Stimulated activated naive CD4-positive, alpha-beta T cell (primary cell): ENCODE measurements around the gene TRIM32.

ENCODE experiments used
- DNase-seq, 6 experiments: peaks; one replicate each; lab custom pipeline; 2025; lab: John Stamatoyannopoulos, UW

Gene TRIM32

DNA sequence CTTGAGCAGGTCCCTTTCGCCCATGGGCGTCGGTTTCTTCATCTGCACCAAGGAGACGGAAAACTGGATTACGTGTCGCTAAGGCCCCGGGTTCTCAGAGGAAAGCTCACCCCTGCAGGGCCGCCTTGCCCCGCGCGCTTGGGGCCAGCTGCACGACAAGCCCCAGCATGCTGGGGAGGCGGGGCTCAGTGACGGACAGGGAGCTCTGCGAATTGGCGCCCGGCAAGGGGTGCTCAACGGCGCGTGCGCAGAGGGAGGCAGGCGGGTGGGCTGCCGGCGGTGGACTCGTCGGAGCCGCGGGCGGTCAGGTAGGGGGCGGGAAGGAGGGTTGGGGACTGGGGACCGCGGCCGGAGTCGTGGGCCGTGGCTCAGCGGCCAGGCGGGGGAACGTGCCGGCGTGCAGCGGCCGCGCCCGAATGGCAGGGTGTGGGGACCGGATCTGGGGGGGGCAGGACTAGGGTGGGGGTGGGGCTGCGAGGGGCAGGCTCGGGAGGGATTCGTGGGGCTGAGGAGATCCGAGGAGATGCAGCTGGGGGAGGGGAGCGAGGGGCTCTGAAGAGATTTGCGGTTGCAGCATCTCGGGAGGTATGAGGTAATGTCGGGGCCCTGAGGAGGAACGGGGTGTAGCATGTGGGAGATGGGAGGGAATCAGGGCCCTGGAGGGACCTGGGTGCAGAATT lies at the start of gene TRIM32:
TRIM32 (plus strand) TSS at position 232 of the 680 bp plus-strand sequence. CDS start 10,438 bp downstream, outside the sequence.
- peak; percentile 81 to 96 (median 87) for DNase-seq

GRCh38 chr9:116639251-116639741 lies 47.8 kb upstream of the TRIM32 start:
- DNase-seq: no peak

- DNase-seq: no peak
Measured at GRCh38 chr9:116641292-116642059, 45.6 kb upstream of the TRIM32 start.

GRCh38 chr9:116643691-116644090 lies 43.4 kb upstream of the TRIM32 start:
- DNase-seq: no peak

DNA sequence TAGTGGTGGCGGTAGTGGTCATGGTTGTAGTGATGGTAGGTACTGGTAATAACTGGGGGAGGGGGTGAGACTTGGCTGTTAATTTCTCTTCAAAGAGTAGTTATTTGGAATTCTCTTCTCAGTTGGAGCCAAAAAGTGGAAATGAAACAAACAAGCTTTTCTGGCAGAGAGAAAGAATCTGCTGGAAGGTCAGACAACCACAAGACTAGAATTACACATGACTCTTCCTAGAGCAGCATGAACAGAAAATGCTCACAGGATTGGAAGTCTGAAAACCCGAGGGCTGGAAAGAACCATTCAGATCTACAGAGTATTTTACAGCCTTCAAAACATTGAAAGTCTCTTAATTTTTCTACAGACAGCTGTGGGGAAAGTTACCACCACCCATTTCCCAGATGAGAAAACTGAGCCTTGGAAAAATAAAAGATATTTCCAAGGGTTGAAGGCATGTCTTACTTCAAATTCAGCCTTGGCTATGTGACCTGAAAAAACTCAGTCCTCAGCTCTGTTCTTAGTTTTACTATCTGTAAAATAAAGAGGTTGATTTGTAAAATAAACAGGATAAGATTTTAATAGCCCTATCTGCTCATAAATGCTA lies 42.9 kb upstream of the TRIM32 start:
- DNase-seq: no peak

GRCh38 chr9:116646661-116647514 lies 40.2 kb upstream of the TRIM32 start:
- no peak for DNase-seq

DNA sequence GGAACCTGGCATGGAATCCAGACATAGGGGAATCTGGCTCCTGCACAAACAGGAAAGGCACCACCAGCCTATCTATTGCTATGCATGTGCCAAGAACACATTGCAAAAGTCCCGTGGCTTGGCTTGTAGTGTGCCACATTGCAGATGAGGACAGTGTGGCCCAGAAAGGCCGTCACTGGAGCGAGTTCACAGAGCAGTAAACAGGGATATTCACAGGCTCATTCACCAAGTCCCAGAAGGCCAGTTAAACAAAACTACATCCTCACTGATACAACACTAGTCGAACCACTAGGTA lies 39.6 kb upstream of the TRIM32 start:
- DNase-seq: no peak

- no peak for DNase-seq
Measured at GRCh38 chr9:116653348-116654058, 33.6 kb upstream of the TRIM32 start.

- DNase-seq: no peak
Measured at GRCh38 chr9:116654059-116654355, 33.1 kb upstream of the TRIM32 start.

- no peak for DNase-seq
Measured at GRCh38 chr9:116656501-116656971, 30.6 kb upstream of the TRIM32 start.

DNA sequence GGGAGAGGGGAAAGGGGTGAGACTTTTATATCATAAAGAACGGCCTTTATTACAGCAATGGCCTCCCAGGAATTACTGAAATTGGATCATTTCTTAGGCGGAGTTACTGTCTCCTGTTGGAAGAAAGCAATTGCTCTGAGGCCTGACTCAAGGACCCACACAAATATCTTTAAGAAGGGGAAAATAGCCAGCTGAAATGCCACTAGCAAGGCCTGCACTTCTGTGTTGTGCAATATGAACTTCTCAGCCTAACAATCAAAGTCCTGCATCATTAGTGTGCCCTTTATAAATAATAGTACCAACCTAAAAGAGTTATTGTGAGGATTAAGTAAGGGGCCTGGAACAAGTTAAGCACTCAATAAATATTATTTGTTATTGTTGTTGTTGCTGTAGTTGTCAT lies 30.1 kb upstream of the TRIM32 start:
- DNase-seq: no peak

GRCh38 chr9:116658265-116658664 lies 28.8 kb upstream of the TRIM32 start:
- DNase-seq: no peak

DNA sequence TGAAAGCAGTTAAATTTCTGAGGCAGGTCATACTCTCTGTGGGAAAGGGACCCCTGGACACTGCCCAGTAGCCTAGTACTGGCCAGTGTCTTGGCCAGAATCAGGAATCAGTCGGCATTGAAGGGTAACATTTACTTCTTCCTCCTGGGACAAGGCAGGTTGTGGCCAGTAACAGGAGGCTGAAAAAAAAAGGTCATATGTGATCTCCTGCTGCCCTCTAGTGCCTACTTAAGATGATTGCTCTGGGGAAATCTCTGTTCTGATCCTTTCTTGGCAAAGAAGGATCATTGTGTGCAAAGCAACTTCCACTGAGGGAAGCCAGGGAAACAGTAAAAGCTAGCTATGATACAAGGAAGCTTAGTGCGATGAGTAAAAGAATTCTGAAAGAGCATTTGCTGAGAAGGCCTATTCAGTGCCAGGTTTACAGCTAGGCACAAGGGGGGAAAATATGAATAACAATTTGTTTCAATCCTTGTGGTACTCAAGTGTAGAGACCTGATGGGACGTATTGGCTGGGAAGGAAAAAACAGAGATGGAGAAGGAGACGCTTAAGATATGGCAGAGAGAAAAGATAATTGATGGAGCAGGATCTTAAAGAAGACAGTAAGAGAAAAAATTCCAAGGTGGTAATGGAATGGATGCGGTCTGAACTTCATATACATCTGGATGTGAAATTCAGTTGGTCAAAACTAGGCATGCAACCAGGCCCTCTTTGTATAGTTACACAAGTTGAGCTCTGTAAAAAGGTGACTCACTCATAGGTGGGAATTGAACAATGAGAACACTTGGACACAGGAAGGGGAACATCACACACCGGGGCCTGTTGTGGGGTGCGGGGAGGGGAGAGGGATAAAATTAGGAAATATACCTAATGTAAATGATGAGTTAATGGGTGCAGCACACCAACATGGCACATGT lies 25.8 kb upstream of the TRIM32 start:
- DNase-seq: peak in 2 of 6 experiments; percentile 6 to 15

- no peak for DNase-seq
Measured at GRCh38 chr9:116662646-116663310, 24.3 kb upstream of the TRIM32 start.

GRCh38 chr9:116663581-116663980 lies 23.5 kb upstream of the TRIM32 start:
- no peak for DNase-seq

DNA sequence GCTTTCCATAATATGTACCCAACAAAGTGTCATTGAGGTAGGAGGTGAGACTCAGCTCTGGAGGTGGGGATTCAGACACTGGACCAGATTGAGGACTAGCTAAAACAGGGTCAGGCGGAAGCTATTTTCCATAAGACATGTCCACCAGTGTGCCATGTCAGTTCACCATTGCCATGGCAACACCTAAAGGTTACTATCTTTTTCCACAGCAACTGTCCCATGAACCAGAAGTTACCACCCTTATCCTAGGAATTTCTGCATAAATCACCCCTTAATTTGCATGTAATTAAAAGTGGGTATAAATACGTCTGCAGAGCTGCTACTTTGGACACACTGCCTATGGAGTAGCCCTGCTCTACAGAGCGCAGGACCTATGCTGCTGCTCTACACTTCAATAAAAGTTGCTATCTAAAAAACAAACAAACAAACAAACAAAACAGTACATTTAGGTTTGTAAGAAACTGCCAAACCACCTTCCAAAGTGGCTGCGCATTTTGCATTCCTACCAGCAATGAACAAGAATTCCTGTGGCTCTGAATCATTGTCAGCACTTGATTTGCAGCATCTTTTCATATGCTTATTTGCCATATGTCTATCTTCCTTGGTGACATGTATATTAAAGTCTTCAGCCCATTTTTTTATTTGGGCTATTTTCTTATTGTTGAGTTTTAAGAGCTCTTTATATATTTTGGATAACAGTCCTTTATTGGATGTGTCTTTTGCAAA lies 18.0 kb upstream of the TRIM32 start:
- no peak for DNase-seq

- DNase-seq: no peak
Measured at GRCh38 chr9:116671605-116672004, 15.5 kb upstream of the TRIM32 start.

DNA sequence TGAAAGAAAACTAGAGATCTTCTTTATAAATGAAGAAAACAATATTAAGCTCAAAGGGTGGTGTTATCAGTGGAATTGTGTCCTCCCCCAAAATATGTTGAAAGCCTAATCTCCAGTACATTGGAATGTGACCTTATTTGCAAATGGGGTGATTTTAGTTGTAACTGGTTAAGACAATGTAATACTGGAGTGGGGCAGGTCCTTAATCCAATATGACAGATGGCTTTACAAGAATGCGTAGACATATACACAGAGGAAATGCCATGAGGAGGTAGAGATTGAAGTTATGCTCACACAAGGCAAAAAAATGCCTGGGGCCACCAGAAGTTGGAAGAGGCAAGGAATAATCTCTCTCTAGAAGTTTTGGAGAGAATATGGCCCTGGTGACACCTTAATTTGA lies 13.7 kb upstream of the TRIM32 start:
- no peak for DNase-seq
